Measurements from ENCODE around the gene WDSUB1. TPM values are rescaled to one million over a fixed set of nuclear protein-coding genes. Genes with fewer than 3 reads are reported as not detected.

Gene WDSUB1
- total and polyA plus RNA-seq, 4 donors = 2.0 to 6.1 (median 4.4) TPM

GRCh38 chr2:159298967-159299366 lies 12.5 kb upstream of the WDSUB1 start:
- no peak overlapping the region for H3K4me3 ChIP-seq (ENCODE audit: low read depth in 1 of 3, low read length in 3 of 3)
- H3K9ac ChIP-seq (ENCODE audit: low read depth in 1 of 2, low read length in 2 of 2) = no peak overlapping the region
- DNase-seq (ENCODE audit: low spot score) = no peak
- peaks cover 0 to 1% (median 0%) of the 10 kb centered on the region in 4 donors for H3K9me3 ChIP-seq (ENCODE audit: control insufficient read depth in 4 of 4, low read length in 3 of 4)
- no peaks in the 10 kb centered on the region for H3K36me3 ChIP-seq (ENCODE audit: control insufficient read depth in 4 of 4, insufficient read depth in 3 of 4, low read depth in 1 of 4, low read length in 3 of 4)
- no peaks in the 10 kb centered on the region for H3K27me3 ChIP-seq (ENCODE audit: control insufficient read depth in 4 of 4, insufficient read depth in 4 of 4, low read length in 3 of 4)
- TF ChIP-seq SP1 (IDR thresholded peaks at IDR 0.05) = no peak
- H3K4me1 ChIP-seq (ENCODE audit: control insufficient read depth in 4 of 4, insufficient read depth in 4 of 4, low read length in 3 of 4) = no peaks in the 10 kb centered on the region
- no peak overlapping the region for H3K27ac ChIP-seq (ENCODE audit: low read depth in 1 of 2, low read length in 2 of 2)

GRCh38 chr2:159297042-159297707 lies 10.7 kb upstream of the WDSUB1 start:
- no peak for DNase-seq (ENCODE audit: low spot score)
- TF ChIP-seq YY1 (IDR thresholded peaks at IDR 0.05) = no peak
- no peak for TF ChIP-seq MAX (IDR thresholded peaks at IDR 0.05)
- no peak for TF ChIP-seq NR2F2 (IDR thresholded peaks at IDR 0.05)
- no peak for TF ChIP-seq SP1 (IDR thresholded peaks at IDR 0.05)
- no peak for TF ChIP-seq HNF4A (conservative IDR thresholded peaks at IDR 0.05)
- no peak for TF ChIP-seq REST (IDR thresholded peaks at IDR 0.05)
- no peak for TF ChIP-seq RAD21 (IDR thresholded peaks at IDR 0.05)
- TF ChIP-seq GABPA (IDR thresholded peaks at IDR 0.05 in 1 of 2, conservative IDR thresholded peaks at IDR 0.05 in 1 of 2) = no peak
- no peak for TF ChIP-seq FOXA2 (IDR thresholded peaks at IDR 0.05)
- no peak for TF ChIP-seq ZBTB33 (IDR thresholded peaks at IDR 0.05)
- no peaks in the 10 kb centered on the region for H3K4me1 ChIP-seq (ENCODE audit: control insufficient read depth in 4 of 4, insufficient read depth in 4 of 4, low read length in 3 of 4)
- 92% methylated on average over 5 of the region's 5 CpGs for WGBS
- H3K9me3 ChIP-seq (ENCODE audit: control insufficient read depth in 4 of 4, low read length in 3 of 4) = peaks cover 0 to 1% (median 0%) of the 10 kb centered on the region in 4 donors
- H3K9ac ChIP-seq (ENCODE audit: low read depth in 1 of 2, low read length in 2 of 2) = no peak overlapping the region
- H3K27ac ChIP-seq (ENCODE audit: low read depth in 1 of 2, low read length in 2 of 2) = no peak overlapping the region
- H3K4me3 ChIP-seq (ENCODE audit: low read depth in 1 of 3, low read length in 3 of 3) = no peak overlapping the region
- no peaks in the 10 kb centered on the region for H3K27me3 ChIP-seq (ENCODE audit: control insufficient read depth in 4 of 4, insufficient read depth in 4 of 4, low read length in 3 of 4)
- no peaks in the 10 kb centered on the region for H3K36me3 ChIP-seq (ENCODE audit: control insufficient read depth in 4 of 4, insufficient read depth in 3 of 4, low read depth in 1 of 4, low read length in 3 of 4)

GRCh38 chr2:159292157-159292556 lies 5.7 kb upstream of the WDSUB1 start:
- Histone ChIP-seq H3K9ac (ENCODE audit: low read depth in 1 of 2, low read length in 2 of 2) (no peak overlapping the region), H3K27ac (ENCODE audit: low read depth in 1 of 2, low read length in 2 of 2) (no peak overlapping the region), H3K4me3 (ENCODE audit: low read depth in 1 of 3, low read length in 3 of 3) (no peak overlapping the region), H3K36me3 (ENCODE audit: control insufficient read depth in 4 of 4, insufficient read depth in 3 of 4, low read depth in 1 of 4, low read length in 3 of 4) (no peaks in the 10 kb centered on the region), H3K4me1 (ENCODE audit: control insufficient read depth in 4 of 4, insufficient read depth in 4 of 4, low read length in 3 of 4) (no peaks in the 10 kb centered on the region), H3K9me3 (ENCODE audit: control insufficient read depth in 4 of 4, low read length in 3 of 4) (no peaks in the 10 kb centered on the region), H3K27me3 (ENCODE audit: control insufficient read depth in 4 of 4, insufficient read depth in 4 of 4, low read length in 3 of 4) (no peaks in the 10 kb centered on the region)
- WGBS = 56% methylated on average over 6 of the region's 6 CpGs
- DNase-seq (ENCODE audit: low spot score) = no peak
- TF ChIP-seq EGR1 (IDR thresholded peaks at IDR 0.05; ENCODE audit: low read depth in 2 of 2) = no peak
- TF ChIP-seq SP1 (IDR thresholded peaks at IDR 0.05) = no peak
- TF ChIP-seq ATF3 (IDR thresholded peaks at IDR 0.05) = no peak
- no peak for TF ChIP-seq RAD21 (IDR thresholded peaks at IDR 0.05)
- no peak for TF ChIP-seq NR2F2 (IDR thresholded peaks at IDR 0.05)
- TF ChIP-seq YY1 (IDR thresholded peaks at IDR 0.05) = no peak
- TF ChIP-seq ZBTB33 (IDR thresholded peaks at IDR 0.05) = no peak
